HepG2 (cell line): ENCODE measurements around the gene KXD1. TPM values are rescaled to one million over a fixed set of nuclear protein-coding genes. Genes with fewer than 3 reads are reported as not detected.

ENCODE experiments used
- KLF16 ChIP-seq, 2 experiments: sonication (generic) in 1 of 2; formaldehyde crosslinking in 1 of 2; IDR thresholded peaks; 2 replicates each; pipeline versions ENCODE4 v1.6.1 to v1.8.0; 2016 to 2023; ENCODE audit warnings: missing genetic modification reagents in 2 of 2, missing compliant biosample characterization in 1 of 2
- PAXIP1 ChIP-seq: sonication (generic); formaldehyde crosslinking; conservative IDR thresholded peaks from 2 replicates; pipeline ENCODE4 v1.4.0; 2020; ENCODE audit warnings: mild to moderate bottlenecking, missing genetic modification reagents, moderate library complexity
- POLR2G ChIP-seq: fragments of 200-400 bp; formaldehyde crosslinking; IDR thresholded peaks from 2 replicates; pipeline ENCODE4 v1.6.1; 2018; ENCODE audit warnings: mild to moderate bottlenecking, low read depth, low read length, moderate library complexity
- SP5 ChIP-seq: IDR thresholded peaks from 2 replicates; pipeline ENCODE4 v1.6.1; 2016; ENCODE audit warnings: low read depth, borderline replicate concordance
- STAT5B ChIP-seq: sonication (generic); formaldehyde crosslinking; IDR thresholded peaks from 2 replicates; pipeline ENCODE4 v1.4.0; 2020; ENCODE audit warnings: missing genetic modification reagents
- ZFP1 ChIP-seq: IDR thresholded peaks from 2 replicates; pipeline ENCODE4 v1.6.1; 2016
- ZKSCAN5 ChIP-seq: sonication (generic); formaldehyde crosslinking; IDR thresholded peaks from 2 replicates; pipeline ENCODE4 v1.5.1; 2020; ENCODE audit warnings: mild to moderate bottlenecking, missing genetic modification reagents
- ZNF101 ChIP-seq: sonication (generic); formaldehyde crosslinking; IDR thresholded peaks from 2 replicates; pipeline ENCODE4 v1.4.0; 2020; ENCODE audit warnings: mild to moderate bottlenecking, low read depth, missing genetic modification reagents, borderline replicate concordance
- ZNF253 ChIP-seq: sonication (generic); formaldehyde crosslinking; IDR thresholded peaks from 2 replicates; pipeline ENCODE4 v1.8.0; 2022; ENCODE audit warnings: mild to moderate bottlenecking, missing genetic modification reagents, borderline replicate concordance
- ZNF263 ChIP-seq: sonication (generic); formaldehyde crosslinking; IDR thresholded peaks from 2 replicates; pipeline ENCODE4 v1.4.0; 2020; ENCODE audit warnings: missing genetic modification reagents
- ZNF281 ChIP-seq: sonication (generic); formaldehyde crosslinking; IDR thresholded peaks from 2 replicates; pipeline ENCODE4 v1.4.0; 2020; ENCODE audit warnings: missing genetic modification reagents, borderline replicate concordance
- ZNF414 ChIP-seq: sonication (generic); formaldehyde crosslinking; IDR thresholded peaks from 2 replicates; pipeline ENCODE4 v1.5.0; 2020; ENCODE audit warnings: missing genetic modification reagents
- ZNF605 ChIP-seq: sonication (generic); formaldehyde crosslinking; IDR thresholded peaks from 2 replicates; pipeline ENCODE4 v1.8.0; 2022; ENCODE audit warnings: mild to moderate bottlenecking, missing genetic modification reagents
- ZNF639 ChIP-seq: conservative IDR thresholded peaks from 2 replicates; pipeline ENCODE4 v1.6.1; 2018; ENCODE audit warnings: missing genetic modification reagents
- ZSCAN22 ChIP-seq: sonication (generic); formaldehyde crosslinking; IDR thresholded peaks from 2 replicates; pipeline ENCODE4 v1.4.0; 2020; ENCODE audit warnings: mild to moderate bottlenecking, missing genetic modification reagents
- polyA plus RNA-seq, 8 experiments: library from polyadenylated mRNA; depleted of rRNA in 3 of 8; stranded (reverse) in 7 of 8; unstranded in 1 of 8; fragments of >200 nt; fragmentation: Illumina TruSeq in 4 of 8; extraction: Trizol in 4 of 8; gene quantifications; 2 replicates each; pipeline versions ENCODE4 v1.2.1 to v1.2.3, GENCODE V29; 2011 to 2016; ENCODE audit warnings: low read depth in 4 of 8, missing spikeins in 1 of 8, mixed read lengths in 1 of 8; ENCODE audit not compliant: insufficient read depth in 1 of 8
- total RNA-seq, 5 experiments: library from RNA; depleted of rRNA; stranded (reverse); fragments of >200 nt; fragmentation: Illumina TruSeq; extraction: Trizol; gene quantifications; 2 replicates each; pipeline ENCODE4 v1.2.3, GENCODE V29; 2016; ENCODE audit warnings: low read depth in 1 of 5

KXD1 gene
- total and polyA plus RNA-seq, 2 of the 13 experiments (the other 11 are each of a cell fraction or from before 2014, with no cell fraction given): 44.6 to 143 TPM

GRCh38 chr19:18610556-18611326 lies 53.1 kb downstream of the KXD1 start (continued):
- TF ChIP-seq ZNF639 (CRISPR knock-in tag): peak; percentile 82; the same call in 1 of the 2 replicates
- peak; percentile 95 for TF ChIP-seq ZNF263 (CRISPR knock-in tag)
- TF ChIP-seq ZNF281 (CRISPR knock-in tag): peak; percentile 77; the same call in 1 of the 2 replicates
- 0 out of 2 replicates have a peak, but pooled peaks have one; percentile 24 for TF ChIP-seq ZNF253 (CRISPR knock-in tag)
- no peak for TF ChIP-seq ZNF101
- TF ChIP-seq STAT5B (CRISPR knock-in tag): 0 out of 2 replicates have a peak, but pooled peaks have one; percentile 57
- peak; percentile 88 for TF ChIP-seq PAXIP1 (CRISPR knock-in tag)
- peak; percentile 70; the same call in 1 of the 2 replicates for TF ChIP-seq SP5 (CRISPR knock-in tag)
- TF ChIP-seq POLR2G: peak; percentile 73; the same call in 1 of the 2 replicates
- peak; percentile 70; the same call in 1 of the 2 replicates for TF ChIP-seq ZSCAN22
- TF ChIP-seq ZKSCAN5 (CRISPR knock-in tag): no peak
- 0 out of 2 replicates have a peak, but pooled peaks have one; percentile 4 for TF ChIP-seq ZFP1 (CRISPR knock-in tag)
- no peak for TF ChIP-seq ZNF605
- peak in 1 of 2 experiments; percentile 53; a peak in 2 of 4 replicates for TF ChIP-seq KLF16 (CRISPR knock-in tag; IDR thresholded peaks at IDR 0.05)
- TF ChIP-seq ZNF414 (CRISPR knock-in tag): peak; percentile 31; the same call in 1 of the 2 replicates
